ENCODE measurements around the gene ATAT1.

The ATAT1 gene

DNA sequence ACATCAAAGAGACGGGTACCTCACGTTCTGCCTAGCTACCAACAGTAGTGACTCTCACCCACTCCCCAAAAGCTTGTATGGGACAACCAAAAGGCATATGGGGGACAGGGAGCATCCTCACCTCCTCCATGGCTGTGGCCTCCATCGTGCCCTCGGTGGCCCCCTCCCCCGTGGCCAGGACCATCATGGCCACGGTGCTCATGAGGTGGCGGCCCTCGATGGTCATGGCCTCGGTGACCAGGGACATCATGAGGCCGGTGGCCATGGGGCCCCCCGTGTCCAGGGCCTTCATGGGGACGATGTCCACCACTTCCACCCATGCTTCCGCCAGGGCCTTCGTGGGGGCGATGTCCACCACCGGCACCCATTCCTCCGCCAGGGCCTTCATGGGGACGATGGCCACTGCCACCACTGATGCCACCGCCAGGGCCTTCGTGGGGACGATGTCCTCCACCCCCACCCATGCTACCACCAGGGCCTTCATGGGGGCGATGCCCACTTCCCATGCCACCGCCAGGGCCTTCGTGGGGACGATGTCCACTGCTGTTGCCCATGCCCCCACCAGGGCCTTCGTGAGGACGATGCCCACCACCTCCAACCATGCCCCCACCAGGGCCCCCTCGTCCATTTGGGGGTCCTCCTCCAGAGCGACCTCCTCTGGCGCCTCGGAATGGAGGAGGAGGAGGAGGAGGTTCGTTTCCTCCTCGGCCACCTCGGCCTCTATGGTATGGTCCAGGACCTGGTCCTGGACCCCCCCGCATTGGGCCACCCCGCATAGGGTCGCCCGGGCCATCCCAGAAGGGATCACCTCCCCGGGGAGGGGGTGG lies 24.6 kb upstream of the ATAT1 start:
- no peak overlapping the region for H3K4me3 ChIP-seq (ENCODE audit: low read depth, low read length)
- in situ Hi-C loops (cut with HindIII; ENCODE audit: low sequenced_read_pairs) = no loop called here
- no peak for DNase-seq (ENCODE audit: low read depth, low spot score)
- TF ChIP-seq, protein P1, sequence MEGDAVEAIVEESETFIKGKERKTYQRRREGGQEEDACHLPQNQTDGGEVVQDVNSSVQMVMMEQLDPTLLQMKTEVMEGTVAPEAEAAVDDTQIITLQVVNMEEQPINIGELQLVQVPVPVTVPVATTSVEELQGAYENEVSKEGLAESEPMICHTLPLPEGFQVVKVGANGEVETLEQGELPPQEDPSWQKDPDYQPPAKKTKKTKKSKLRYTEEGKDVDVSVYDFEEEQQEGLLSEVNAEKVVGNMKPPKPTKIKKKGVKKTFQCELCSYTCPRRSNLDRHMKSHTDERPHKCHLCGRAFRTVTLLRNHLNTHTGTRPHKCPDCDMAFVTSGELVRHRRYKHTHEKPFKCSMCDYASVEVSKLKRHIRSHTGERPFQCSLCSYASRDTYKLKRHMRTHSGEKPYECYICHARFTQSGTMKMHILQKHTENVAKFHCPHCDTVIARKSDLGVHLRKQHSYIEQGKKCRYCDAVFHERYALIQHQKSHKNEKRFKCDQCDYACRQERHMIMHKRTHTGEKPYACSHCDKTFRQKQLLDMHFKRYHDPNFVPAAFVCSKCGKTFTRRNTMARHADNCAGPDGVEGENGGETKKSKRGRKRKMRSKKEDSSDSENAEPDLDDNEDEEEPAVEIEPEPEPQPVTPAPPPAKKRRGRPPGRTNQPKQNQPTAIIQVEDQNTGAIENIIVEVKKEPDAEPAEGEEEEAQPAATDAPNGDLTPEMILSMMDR (IDR thresholded peaks at IDR 0.05; ENCODE audit: low read depth, low read length) = no peak

DNA sequence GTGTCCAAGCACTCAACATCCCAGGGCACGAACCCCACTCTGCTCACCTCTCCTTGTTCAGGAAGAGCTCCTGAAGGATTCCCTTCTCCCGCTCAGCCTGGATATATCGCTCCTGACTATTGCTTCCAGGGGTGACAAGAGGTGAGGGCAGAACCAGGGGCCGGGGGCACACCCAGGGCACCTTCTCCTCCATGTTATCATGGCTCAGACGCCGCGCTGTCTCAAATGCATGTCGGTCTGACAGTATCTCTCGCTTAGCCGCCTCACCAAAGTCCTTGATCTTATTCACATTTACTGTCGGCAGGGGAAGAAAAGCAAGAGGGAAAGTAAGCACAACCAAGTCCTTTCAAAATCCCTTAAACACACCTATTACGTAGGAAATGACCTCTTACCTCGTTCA lies 22.7 kb upstream of the ATAT1 start:
- no peak overlapping the region for H3K4me3 ChIP-seq (ENCODE audit: low read depth, low read length)
- no peak for DNase-seq (ENCODE audit: low read depth, low spot score)
- TF ChIP-seq, protein P1 (IDR thresholded peaks at IDR 0.05; ENCODE audit: low read depth, low read length) = no peak
- in situ Hi-C loops (cut with HindIII; ENCODE audit: low sequenced_read_pairs) = no loop called here

DNA sequence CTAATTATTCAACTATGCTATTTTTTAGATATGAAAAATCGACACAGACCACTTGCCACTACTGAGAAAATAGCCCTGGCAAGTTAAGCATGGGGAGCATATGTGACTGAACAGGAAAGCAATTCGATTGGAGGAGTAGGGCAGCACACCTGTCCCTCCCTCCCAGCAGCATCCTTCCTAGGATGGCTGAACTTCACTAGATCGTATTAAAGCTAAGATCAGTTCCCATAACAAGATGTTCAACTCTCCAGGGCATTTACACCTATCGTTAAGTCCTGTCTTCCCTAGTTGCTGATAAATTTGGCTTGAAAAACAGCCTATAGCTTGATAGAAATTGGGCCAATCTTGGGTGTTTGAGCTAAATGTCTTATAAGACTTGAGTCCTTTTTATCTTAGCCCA lies 16.6 kb upstream of the ATAT1 start:
- no peak for DNase-seq (ENCODE audit: low read depth, low spot score)
- in situ Hi-C loops (cut with HindIII; ENCODE audit: low sequenced_read_pairs) = no loop called here
- H3K4me3 ChIP-seq (ENCODE audit: low read depth, low read length) = no peak overlapping the region
- TF ChIP-seq, protein P1 (IDR thresholded peaks at IDR 0.05; ENCODE audit: low read depth, low read length) = no peak

DNA sequence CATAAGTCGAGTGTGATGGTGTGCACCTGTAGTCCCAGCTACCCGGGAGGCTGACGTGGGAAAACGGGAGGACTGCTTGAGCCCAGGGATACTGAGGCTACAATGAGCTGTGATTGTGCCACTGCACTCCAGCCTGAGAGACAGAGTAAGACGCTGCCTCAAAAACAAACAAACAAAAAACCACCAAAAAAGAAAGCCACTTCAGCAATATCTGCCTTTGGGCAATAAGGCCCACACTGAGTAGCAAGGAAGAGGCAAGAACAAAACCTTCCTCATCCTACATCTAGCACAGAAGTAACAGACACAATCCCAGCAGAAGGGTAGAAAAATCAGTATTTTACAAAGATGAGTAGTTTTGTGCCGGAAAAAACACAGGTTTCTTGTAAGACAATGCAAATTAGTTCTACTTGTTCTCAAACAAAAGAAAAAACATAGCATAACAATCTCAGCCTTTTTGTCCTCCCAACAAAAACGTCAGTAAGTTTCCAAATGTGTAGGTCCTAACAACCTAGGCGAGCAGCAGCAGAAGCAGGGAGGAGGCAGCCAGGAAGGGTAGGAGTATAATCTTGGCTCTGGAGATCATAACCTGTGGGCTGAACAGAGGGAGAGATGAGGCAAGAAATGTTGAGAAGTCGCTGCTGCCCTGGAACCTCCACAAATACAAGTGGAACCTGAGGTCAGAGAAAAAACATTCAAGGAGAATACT lies 15.4 kb upstream of the ATAT1 start:
- in situ Hi-C loops (cut with HindIII; ENCODE audit: low sequenced_read_pairs) = no loop called here
- no peak overlapping the region for H3K4me3 ChIP-seq (ENCODE audit: low read depth, low read length)
- TF ChIP-seq, protein P1 (IDR thresholded peaks at IDR 0.05; ENCODE audit: low read depth, low read length) = no peak
- no peak for DNase-seq (ENCODE audit: low read depth, low spot score)

DNA sequence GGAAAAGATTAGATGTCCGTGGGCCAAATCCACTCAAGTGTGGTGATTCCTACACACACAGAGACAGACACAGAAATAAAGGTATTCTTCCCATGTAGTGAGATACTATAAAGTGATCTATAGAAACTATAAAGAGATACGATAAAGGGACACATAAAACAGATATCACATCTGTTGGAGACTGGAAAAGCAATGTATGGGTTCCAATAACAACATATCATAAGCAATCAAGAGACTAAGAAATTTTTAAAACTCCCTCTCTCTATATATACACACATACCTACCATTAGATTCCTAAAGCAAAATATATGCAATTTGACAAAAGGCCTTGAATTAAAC lies 14.8 kb upstream of the ATAT1 start:
- in situ Hi-C loops (cut with HindIII; ENCODE audit: low sequenced_read_pairs) = no loop called here
- TF ChIP-seq, protein P1 (IDR thresholded peaks at IDR 0.05; ENCODE audit: low read depth, low read length) = no peak
- DNase-seq (ENCODE audit: low read depth, low spot score) = no peak
- no peak overlapping the region for H3K4me3 ChIP-seq (ENCODE audit: low read depth, low read length)

DNA sequence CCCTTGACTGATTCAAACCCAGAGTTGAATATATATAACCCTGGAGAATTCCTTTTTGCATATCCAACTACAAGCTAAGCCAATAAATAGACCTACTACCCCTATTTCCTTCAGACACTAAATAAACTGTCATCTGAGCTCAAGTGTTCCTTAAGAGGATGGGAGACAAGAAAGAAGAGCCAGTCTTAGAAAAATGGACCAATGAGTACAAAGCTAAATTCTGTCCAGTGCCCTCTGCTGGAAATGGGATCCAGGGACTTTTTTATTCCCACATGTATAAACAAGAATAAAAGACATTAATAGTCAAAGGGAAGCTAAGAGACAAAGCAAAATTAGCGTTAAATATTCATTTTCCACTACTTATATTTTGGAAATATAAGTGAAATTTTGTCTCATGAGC lies 14.5 kb upstream of the ATAT1 start:
- no peak overlapping the region for H3K4me3 ChIP-seq (ENCODE audit: low read depth, low read length)
- in situ Hi-C loops (cut with HindIII; ENCODE audit: low sequenced_read_pairs) = no loop called here
- DNase-seq (ENCODE audit: low read depth, low spot score) = no peak
- TF ChIP-seq, protein P1 (IDR thresholded peaks at IDR 0.05; ENCODE audit: low read depth, low read length) = peak; percentile 45
